ENCODE results near the gene SLC12A5.

DNA sequence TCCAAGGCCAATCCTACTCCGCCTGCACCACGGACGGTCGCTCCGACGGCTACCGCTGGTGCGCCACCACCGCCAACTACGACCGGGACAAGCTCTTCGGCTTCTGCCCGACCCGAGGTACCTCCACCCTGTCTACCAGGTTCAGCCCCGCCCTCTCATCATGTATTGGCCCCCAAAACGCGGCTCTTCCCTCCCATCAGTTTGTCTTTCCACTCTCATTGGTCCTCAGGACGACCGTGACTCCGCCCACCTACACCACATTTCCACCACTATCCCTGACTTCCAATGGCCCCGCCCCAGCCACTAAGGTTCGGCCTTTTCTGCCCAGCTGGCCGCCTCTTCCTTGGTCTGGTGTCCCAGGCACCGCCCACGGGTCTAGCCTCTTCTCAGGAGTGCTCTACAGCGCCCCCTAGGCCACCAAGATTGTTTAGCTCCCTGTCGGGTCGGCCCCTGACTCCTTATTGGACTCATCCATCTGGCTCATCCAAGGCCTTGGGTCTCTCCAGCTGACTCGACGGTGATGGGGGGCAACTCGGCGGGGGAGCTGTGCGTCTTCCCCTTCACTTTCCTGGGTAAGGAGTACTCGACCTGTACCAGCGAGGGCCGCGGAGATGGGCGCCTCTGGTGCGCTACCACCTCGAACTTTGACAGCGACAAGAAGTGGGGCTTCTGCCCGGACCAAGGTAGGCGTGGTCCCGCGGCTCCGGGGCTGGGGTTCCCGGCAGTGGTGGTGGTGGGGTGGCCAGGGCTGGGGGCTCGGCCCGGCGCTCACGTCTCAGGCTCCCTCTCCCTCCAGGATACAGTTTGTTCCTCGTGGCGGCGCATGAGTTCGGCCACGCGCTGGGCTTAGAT lies 17.2 kb upstream of the SLC12A5 start:
- TF ChIP-seq, protein P1, sequence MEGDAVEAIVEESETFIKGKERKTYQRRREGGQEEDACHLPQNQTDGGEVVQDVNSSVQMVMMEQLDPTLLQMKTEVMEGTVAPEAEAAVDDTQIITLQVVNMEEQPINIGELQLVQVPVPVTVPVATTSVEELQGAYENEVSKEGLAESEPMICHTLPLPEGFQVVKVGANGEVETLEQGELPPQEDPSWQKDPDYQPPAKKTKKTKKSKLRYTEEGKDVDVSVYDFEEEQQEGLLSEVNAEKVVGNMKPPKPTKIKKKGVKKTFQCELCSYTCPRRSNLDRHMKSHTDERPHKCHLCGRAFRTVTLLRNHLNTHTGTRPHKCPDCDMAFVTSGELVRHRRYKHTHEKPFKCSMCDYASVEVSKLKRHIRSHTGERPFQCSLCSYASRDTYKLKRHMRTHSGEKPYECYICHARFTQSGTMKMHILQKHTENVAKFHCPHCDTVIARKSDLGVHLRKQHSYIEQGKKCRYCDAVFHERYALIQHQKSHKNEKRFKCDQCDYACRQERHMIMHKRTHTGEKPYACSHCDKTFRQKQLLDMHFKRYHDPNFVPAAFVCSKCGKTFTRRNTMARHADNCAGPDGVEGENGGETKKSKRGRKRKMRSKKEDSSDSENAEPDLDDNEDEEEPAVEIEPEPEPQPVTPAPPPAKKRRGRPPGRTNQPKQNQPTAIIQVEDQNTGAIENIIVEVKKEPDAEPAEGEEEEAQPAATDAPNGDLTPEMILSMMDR (IDR thresholded peaks at IDR 0.05; ENCODE audit: low read depth, low read length, poor library complexity, severe bottlenecking): peak; percentile 90
- no peak for TF ChIP-seq EZH2phosphoT487 (IDR thresholded peaks at IDR 0.05; ENCODE audit: borderline replicate concordance, low read length)
